Suprapubic skin (tissue), 3 donors: Measurements from ENCODE around the gene TOR1AIP2.

Experiments
- CTCF ChIP-seq, 2 donors: fragments of 200-600 bp in 1 of 2; fragments of 450-650 bp in 1 of 2; sonication (generic) in 1 of 2; IDR thresholded peaks; one replicate each; pipeline ENCODE4 v1.5.1; 2016 to 2019; ENCODE audit warnings: antibody characterized with exemption in 2 of 2, mild to moderate bottlenecking in 1 of 2, moderate library complexity in 1 of 2
- EP300 ChIP-seq: sonication (generic); formaldehyde crosslinking; IDR thresholded peaks from one replicate; pipeline ENCODE4 v1.6.1; 2017; ENCODE audit warnings: antibody characterized with exemption
- POLR2A ChIP-seq, 2 donors: fragments of 450-650 bp; IDR thresholded peaks; one replicate each; pipeline ENCODE4 v1.6.1; 2017; ENCODE audit warnings: antibody characterized with exemption in 2 of 2, mild to moderate bottlenecking in 2 of 2, moderate library complexity in 2 of 2

GRCh38 chr1:179800481-179800880, 77.1 kb downstream of the TOR1AIP2 start:
- TF ChIP-seq CTCF (IDR thresholded peaks at IDR 0.05) (no peak), POLR2A (IDR thresholded peaks at IDR 0.05) (no peak), EP300 (no peak)
